NB4 (cell line): Measurements from ENCODE around the gene BRD4.

Source experiments
- DNase-seq: peaks from one replicate; pipeline ENCODE4 v3.0.0; 2010; ENCODE audit warnings: low read depth
- H3K4me3 ChIP-seq: one replicate; pipeline ENCODE4 v1.5.1; 2011; ENCODE audit warnings: mild to moderate bottlenecking, low read depth, low read length, moderate library complexity
- CTCF ChIP-seq: IDR thresholded peaks from one replicate; pipeline ENCODE4 v1.5.1; 2012; ENCODE audit warnings: low read depth, low read length
- MAX ChIP-seq: IDR thresholded peaks from 2 replicates; pipeline ENCODE4 v1.6.1; 2011; ENCODE audit warnings: low read depth, low read length
- MYC ChIP-seq: IDR thresholded peaks from 2 replicates; pipeline ENCODE4 v1.6.1; 2011; ENCODE audit warnings: low read depth, low read length
- POLR2A ChIP-seq: IDR thresholded peaks from 2 replicates; pipeline ENCODE4 v1.6.1; 2011; ENCODE audit warnings: mild to moderate bottlenecking; ENCODE audit not compliant: insufficient read length; ENCODE audit errors: extremely low read depth

The BRD4 gene

GRCh38 chr19:15198951-15199660 lies 133.2 kb downstream of the BRD4 start:
- no peak for TF ChIP-seq CTCF
- TF ChIP-seq MAX: no peak
- no peak for TF ChIP-seq POLR2A
- no peak for TF ChIP-seq MYC

GRCh38 chr19:15197942-15198341 lies 134.4 kb downstream of the BRD4 start:
- no peak for TF ChIP-seq MAX
- no peak for TF ChIP-seq MYC
- TF ChIP-seq POLR2A: no peak
- no peak for TF ChIP-seq CTCF
- no peak for DNase-seq
- no peak overlapping the region for H3K4me3 ChIP-seq

More at GRCh38 chr19:15198951-15199660, 133.2 kb downstream of the BRD4 start:
- no peak overlapping the region for H3K4me3 ChIP-seq
- DNase-seq: no peak

- H3K4me3 ChIP-seq: no peak overlapping the region
- no peak for TF ChIP-seq MAX
- no peak for TF ChIP-seq POLR2A
- TF ChIP-seq MYC: no peak
- no peak for TF ChIP-seq CTCF
- DNase-seq: peak; percentile 62
These were observed 134.9 kb downstream of the BRD4 start for GRCh38 chr19:15197275-15197941.

- H3K4me3 ChIP-seq: no peak overlapping the region
These were observed 135.9 kb downstream of the BRD4 start for GRCh38 chr19:15196360-15197005.

GRCh38 chr19:15195371-15196334 lies 136.7 kb downstream of the BRD4 start:
- TF ChIP-seq POLR2A (no peak), MYC (no peak), MAX (no peak), CTCF (no peak)
- no peak overlapping the region for H3K4me3 ChIP-seq
- DNase-seq: peak; percentile 55

More at GRCh38 chr19:15196360-15197005, 135.9 kb downstream of the BRD4 start:
- no peak for TF ChIP-seq MAX
- no peak for TF ChIP-seq MYC
- DNase-seq: no peak
